Left cardiac atrium (tissue), 4 donors: ENCODE data around the gene KRT81. TPM values are rescaled to one million over a fixed set of nuclear protein-coding genes. Genes with fewer than 3 reads are reported as not detected.

Experiments used
- ATAC-seq, 2 donors: fragments of 200-7000 bp; cut with Tn5 transposase; one replicate each; pipeline ENCODE4 v1.9.1; 2020; ENCODE audit warnings: mild to moderate bottlenecking in 2 of 2, moderate library complexity in 2 of 2
- DNase-seq: peaks from one replicate; pipeline ENCODE4 v3.0.0-alpha.2; 2020
- intact Hi-C, 2 donors: fragments of 100-400 bp; cut with DNase I; formaldehyde crosslinking; loops; one replicate each; pipeline versions ENCODE4 v1.14.1 to v1.15.1; 2022 to 2023
- total RNA-seq, 2 donors: library from RNA; stranded (reverse); fragmentation: NEBNext Ultra II Directional; extraction: Animal tissue kit (Norgen Biotek cat#: 25700); gene quantifications; one replicate each; pipeline ENCODE4 v1.2.1, GENCODE V29; 2021
- donor health status: DM: no; HTN: yes; CAD: no.
- donor health status: DM: no; HTN: yes; CAD: no; lungs with severe emphysema.
- donor health status: DM: yes; HTN: yes; CAD: no.
- donor health status: Dilated cardiomyopathy.

The KRT81 gene
- total RNA-seq, 2 donors from 2014 or later, result not detected

- DNase-seq, result no peak
- no peak for ATAC-seq
- intact Hi-C loops, result no loop called here
These were observed 54.8 kb downstream of the KRT81 start for GRCh38 chr12:52236386-52237050.

Other genes starting within 250 kb of the KRT81 start
- gene NR4A1, start 240.1 kb downstream of the KRT81 start, total RNA-seq, result 100 to 1,000 TPM in 1 of 2 donors, 10 to 100 TPM in 1; 85.6 to 172 TPM
- 10 to 100 TPM; 25.2 to 28.7 TPM for gene ATG101, start 221.6 kb downstream of the KRT81 start, total RNA-seq
- gene SMIM41, start 211.8 kb downstream of the KRT81 start, total RNA-seq, result under 1 TPM in 1 of 2 donors, not detected in 1; 0.27 TPM
- under 1 TPM in 1 of 2 donors, not detected in 1; 0.44 TPM for gene KRT80, start 99.5 kb downstream of the KRT81 start, total RNA-seq
- 10 to 100 TPM in 1 of 2 donors, 1 to 10 TPM in 1; 1.0 to 34.3 TPM for gene KRT7, start 58.3 kb downstream of the KRT81 start, total RNA-seq
- not detected for gene KRT86, start 16.9 kb downstream of the KRT81 start, total RNA-seq
- not detected for gene KRT83, start 29.9 kb upstream of the KRT81 start, total RNA-seq
- not detected for gene KRT85, start 75.9 kb upstream of the KRT81 start, total RNA-seq
- gene KRT84, start 94.1 kb upstream of the KRT81 start, total RNA-seq, result not detected
- gene KRT82, start 114.8 kb upstream of the KRT81 start, total RNA-seq, result not detected
- not detected for gene KRT75, start 142.8 kb upstream of the KRT81 start, total RNA-seq
- not detected for gene KRT6B, start 160.6 kb upstream of the KRT81 start, total RNA-seq
- not detected for gene KRT6C, start 182.3 kb upstream of the KRT81 start, total RNA-seq
- 1 to 10 TPM in 1 of 2 donors, under 1 TPM in 1; 0.24 to 1.2 TPM for gene KRT6A, start 201.7 kb upstream of the KRT81 start, total RNA-seq
- 1 to 10 TPM; 1.2 to 4.6 TPM for gene KRT5, start 228.9 kb upstream of the KRT81 start, total RNA-seq